Activated T-cell treated with anti-CD3 and anti-CD28 coated beads for 48 hours (primary cell): ENCODE data around the gene LARP1B.
"Not testable (repeated sequence)": the region's sequence is repeated elsewhere in the genome, so short reads cannot be mapped to it uniquely, and the experiment has no call there.

ENCODE experiments used
- DNase-seq: peaks from one replicate; pipeline ENCODE4 v3.0.0-alpha.2; 2020; ENCODE audit warnings: low read depth

LARP1B gene

GRCh38 chr4:128135391-128135790 lies 74.3 kb downstream of the LARP1B start:
- no peak for DNase-seq

DNA sequence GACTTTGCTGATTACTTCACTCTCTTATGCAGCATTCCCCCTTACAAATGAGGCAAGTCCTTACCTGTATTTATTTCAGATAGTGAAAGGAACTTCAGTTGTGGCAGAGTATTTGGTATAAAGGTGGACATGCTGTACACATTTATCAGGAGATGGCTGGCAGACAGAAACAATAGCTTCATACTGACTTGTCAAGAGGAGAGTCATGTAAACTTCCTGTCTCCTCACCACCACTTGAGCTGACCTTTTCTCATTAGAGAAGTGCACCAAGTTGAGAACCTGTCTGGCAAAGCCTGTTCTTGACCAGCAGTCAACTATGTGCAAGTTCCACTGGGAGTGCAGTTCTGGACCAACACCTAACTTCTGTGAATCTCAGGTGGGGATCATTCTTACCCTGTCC lies 80.8 kb downstream of the LARP1B start:
- DNase-seq, result no peak

DNA sequence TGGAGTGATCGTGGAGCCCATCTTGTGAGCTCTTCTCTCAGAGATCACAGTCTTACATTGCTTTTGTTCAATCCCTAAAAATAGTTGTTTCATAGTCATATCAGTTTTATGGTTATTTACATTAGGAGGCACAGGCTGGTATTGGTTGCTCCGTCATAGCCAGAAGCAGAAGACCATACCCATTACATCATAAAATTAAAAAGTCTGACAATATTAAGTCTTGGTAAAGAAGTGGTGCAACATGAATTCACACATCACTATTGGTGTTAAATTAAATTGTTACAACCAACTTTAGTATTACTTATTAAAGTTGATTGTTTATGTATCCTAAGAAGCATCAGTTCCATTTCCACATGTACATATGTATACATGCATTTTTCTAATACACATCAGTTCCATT lies 84.6 kb downstream of the LARP1B start:
- DNase-seq, result no peak

DNA sequence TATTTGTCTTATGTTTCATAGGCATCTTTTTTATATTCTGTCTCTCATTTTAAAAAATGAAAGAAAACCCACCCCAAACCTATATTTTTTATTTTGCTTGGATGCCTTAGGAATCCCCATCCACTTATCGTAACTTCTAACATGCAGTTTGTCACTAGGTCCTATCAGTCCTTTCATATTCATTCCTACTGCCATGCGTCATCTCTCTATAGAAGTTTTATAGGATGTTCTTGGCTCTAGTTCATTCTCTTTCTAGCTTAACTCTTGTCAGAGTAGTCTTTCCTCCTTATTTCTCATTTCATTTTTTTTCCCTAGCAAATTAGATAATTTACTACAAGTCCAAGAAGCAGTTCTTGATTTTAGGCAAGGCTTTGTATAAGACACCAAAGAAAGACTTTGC lies 92.7 kb downstream of the LARP1B start:
- DNase-seq, result no peak

DNA sequence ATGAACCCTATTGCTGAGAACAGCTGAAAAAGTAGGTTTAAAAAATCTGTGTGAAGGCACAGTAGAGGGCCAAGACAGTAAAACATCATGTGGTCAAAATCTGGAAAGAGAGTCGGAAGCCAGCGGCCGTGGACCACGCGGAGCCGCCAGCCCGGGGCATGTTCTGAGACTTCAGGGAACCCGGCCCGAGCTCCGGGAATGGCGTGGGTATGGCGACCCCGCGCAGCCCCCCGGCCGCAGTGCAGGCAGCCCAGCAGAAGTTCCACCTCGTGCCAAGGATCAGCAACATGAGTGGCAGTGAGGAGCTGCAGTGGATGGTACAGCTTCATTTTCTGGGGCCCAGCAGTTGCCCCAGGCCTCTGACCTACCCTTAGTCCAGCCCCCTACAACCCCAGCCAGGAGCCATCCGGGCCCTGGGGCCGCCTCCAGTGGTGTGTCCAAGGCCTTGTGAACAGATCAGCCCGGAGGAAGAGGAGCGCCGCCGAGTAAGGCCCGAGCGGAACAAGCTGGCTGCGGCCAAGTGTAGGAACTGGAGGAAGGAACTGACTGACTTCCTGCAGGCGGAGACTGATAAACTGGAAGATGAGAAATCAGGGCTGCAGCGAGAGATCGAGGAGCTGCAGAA lies 94.2 kb downstream of the LARP1B start:
- no peak for DNase-seq

DNA sequence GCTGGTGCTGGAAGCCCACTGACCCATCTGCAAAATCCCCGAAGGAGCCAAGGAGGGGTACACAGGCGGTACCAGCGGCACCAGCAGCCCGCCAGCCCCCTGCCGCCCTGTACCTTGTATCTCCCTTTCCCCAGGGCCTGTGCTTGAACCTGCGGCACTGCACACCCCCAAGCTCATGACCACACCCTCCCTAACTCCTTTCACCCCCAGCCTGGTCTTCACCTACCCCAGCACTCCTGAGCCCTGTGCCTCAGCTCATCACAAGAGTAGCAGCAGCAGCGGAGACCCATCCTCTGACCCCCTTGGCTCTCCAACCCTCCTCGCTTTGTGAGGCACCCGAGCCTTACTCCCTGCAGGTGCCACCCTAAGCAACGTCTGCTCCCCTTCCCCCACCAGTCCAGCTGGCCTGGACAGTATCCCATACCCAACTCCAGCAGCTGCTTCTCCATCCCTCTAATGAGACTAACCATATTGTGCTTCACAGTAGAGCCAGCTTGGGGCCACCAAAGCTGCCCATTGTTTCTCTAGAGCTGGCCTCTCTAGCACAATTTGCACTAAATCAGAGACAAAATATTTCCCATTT lies 94.9 kb downstream of the LARP1B start:
- no peak for DNase-seq

- not testable (repeated sequence) for DNase-seq
Measured at GRCh38 chr4:128156472-128156871, 95.4 kb downstream of the LARP1B start.

DNA sequence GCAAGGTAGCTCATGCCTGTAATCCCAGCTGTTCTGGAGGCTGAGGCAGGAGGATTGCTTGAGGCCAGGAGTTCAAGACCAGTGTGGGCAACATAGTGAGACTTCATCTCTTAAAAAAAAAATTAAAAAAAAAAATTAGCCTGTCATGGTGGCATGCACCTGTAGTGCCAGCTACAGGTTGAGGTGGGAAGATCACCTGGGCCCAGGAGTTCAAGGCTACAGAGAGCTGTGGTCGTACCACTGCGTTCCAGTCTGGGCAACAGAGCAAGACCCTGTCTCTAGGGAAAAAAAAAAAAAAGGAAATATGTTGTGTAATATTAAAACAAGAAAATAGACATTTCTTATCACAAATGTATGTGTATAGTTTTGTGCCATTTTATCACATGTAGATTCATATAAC lies 97.8 kb downstream of the LARP1B start:
- DNase-seq, result no peak

- no peak for DNase-seq
Measured at GRCh38 chr4:128159967-128160366, 98.9 kb downstream of the LARP1B start.

GRCh38 chr4:128161138-128161537 lies 100.0 kb downstream of the LARP1B start:
- DNase-seq, result no peak

DNA sequence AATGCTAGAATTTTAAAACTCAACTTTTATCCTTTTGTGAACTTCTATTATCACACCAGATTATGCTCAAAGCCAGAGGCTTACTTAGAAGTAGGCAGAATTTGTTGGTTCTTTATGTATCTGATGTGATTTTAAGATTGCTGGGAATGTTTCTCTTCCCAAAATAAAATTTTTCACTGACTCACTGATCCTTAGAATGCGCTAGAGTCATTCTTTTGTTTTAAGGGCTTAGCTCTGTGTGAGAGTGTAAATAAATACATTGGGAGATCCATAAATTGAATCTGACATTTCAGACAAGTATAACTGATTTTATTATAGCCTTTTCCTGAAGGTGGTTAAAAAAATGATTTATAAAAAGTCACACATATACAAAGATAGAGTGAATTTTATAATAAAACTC lies 101.3 kb downstream of the LARP1B start:
- DNase-seq, result no peak

GRCh38 chr4:128163177-128164117 lies 102.3 kb downstream of the LARP1B start:
- no peak for DNase-seq

- no peak for DNase-seq
Measured at GRCh38 chr4:128166982-128167381, 105.9 kb downstream of the LARP1B start.

- DNase-seq, result no peak
Measured at GRCh38 chr4:128168701-128169100, 107.6 kb downstream of the LARP1B start.

DNA sequence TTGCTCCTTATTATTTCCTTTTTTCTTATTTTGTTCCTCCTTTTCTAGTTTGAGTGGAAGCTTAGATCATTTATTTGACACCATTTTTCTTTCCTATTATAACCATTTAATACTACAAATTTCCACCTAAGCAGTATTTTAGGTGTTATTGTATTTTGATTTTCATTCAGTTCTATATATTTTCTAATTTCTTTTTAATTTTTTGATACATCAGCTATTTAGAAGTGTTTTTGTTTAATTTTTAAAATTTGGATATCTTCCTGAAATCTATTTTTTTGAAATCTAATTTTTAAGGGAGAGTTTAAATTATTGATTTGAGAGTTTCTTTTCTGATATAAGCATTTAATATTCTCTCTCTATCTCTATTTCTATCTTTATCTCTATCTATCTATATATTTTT lies 108.1 kb downstream of the LARP1B start:
- DNase-seq, result no peak

DNA sequence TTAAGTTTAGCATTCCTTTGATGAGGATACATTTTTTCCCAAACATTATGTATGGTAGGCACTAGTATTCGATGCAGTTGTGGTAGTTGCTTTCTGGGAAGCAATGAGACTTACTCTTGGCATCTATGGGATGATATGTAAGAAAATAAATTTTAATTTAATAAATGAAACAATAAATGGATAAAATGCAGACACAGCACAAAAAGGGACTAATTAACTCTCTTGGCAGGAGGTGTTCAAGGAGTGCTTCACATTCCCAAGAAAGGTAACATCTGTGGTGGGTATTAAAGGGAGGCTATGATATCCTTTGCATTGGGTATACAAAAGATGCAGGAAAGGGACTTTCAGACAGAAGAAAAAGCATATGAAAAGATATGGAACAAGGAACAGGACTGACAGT lies 115.5 kb downstream of the LARP1B start:
- DNase-seq, result no peak

DNA sequence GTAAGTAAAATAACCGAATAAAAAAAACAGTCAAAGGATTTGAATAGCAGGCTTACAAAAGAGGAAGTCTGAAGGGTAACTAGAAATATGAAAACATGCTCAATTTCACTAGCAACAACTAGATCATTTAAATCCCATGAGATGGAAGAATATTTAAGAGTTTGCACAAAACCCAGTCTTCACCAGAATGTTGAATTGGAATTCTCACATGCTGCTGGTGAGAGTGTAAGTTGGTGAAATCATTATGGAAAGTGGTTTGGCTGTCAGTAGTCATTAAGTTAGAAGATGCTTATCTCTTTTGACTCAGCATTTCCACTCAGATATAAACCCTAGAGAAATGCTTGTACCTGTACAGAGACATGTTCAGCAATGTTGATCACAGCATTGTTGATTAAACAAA lies 116.4 kb downstream of the LARP1B start:
- DNase-seq, result no peak

GRCh38 chr4:128186623-128187022 lies 125.5 kb downstream of the LARP1B start:
- DNase-seq, result no peak

DNA sequence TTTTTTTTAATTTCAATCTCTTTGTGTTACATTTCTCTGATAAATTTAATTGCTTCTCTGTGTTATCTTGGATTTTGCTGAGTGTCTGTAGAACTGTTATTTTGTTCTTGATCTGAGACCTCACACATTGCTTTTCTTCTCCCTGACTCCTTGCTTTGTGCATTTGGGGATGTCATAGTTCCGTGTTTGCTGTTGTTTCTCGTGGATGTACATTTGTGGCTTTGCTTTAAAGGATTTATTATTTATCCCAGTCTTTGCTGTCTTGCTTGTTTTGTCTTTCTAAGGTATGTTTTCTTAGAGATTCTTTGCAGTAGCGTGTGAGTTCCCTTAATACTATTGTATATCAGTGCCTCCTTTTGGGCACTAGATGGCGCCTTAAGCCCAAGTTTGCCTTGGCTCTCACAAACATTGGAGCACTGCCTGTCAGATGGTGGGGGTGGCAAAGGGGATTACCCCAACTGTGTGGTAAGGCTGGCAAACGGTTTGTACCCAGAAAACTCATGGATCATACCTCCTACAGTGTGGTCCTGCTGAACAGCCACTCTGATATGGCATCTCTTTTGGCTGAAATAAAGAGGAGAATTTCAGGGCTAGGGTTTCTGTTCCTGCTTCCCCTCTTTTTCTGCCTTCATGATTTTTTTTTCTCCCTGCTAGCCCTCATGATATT lies 130.1 kb downstream of the LARP1B start:
- DNase-seq, result peak; percentile 43

GRCh38 chr4:128220286-128221235 lies 159.4 kb downstream of the LARP1B start:
- DNase-seq, result no peak

DNA sequence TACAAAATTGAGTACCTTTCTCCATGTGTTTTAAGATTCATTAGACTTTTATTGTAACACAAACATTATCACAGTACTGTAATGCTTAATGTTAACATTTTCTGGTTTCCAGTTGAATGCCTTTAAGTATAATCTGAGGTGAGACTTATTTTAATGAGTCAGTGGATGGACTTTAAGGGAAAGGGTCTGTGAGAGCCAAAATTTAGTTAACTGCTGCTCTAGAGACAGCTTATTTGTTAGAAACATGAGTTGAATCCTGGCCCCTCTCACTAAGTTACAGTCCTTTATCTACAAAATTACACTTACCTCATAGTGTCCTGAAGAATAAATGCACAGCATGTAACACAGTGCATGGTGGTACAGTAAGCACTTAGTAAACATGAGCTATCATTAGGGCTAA lies 160.5 kb downstream of the LARP1B start:
- DNase-seq, result no peak
